Ovary (tissue), 9 donors: Measurements from ENCODE around the gene DDX24. TPM values are rescaled to one million over a fixed set of nuclear protein-coding genes. Genes with fewer than 3 reads are reported as not detected.

ENCODE experiments used
- DNase-seq, 5 donors: peaks; one replicate each; pipeline ENCODE4 v3.0.0-alpha.2; 2019 to 2020
- H3K27ac ChIP-seq, 2 donors: fragments of 200-600 bp; one replicate each; pipeline versions ENCODE4 v1.5.1 to v1.8.0; 2019 to 2022
- H3K27me3 ChIP-seq: fragments of 200-600 bp; one replicate; pipeline ENCODE4 v1.8.0; 2022
- H3K36me3 ChIP-seq: fragments of 200-600 bp; sonication (generic); one replicate; pipeline ENCODE4 v1.5.1; 2019
- H3K4me1 ChIP-seq: one replicate; pipeline ENCODE4 v1.8.1; 2013; ENCODE audit warnings: mild to moderate bottlenecking, moderate library complexity; ENCODE audit not compliant: insufficient read depth
- H3K4me3 ChIP-seq: fragments of 200-600 bp; sonication (generic); one replicate; pipeline ENCODE4 v1.5.1; 2017
- H3K9me3 ChIP-seq, 2 donors: fragments of 200-600 bp in 1 of 2; sonication (generic) in 1 of 2; one replicate each; pipeline versions ENCODE4 v1.5.1 to v1.8.1; 2013 to 2019; ENCODE audit warnings: mild to moderate bottlenecking in 1 of 2, moderate library complexity in 1 of 2
- CTCF ChIP-seq, 3 donors: fragments of 450-650 bp in 2 of 3; fragments of 200-600 bp in 1 of 3; IDR thresholded peaks; one replicate each; pipeline versions ENCODE4 v1.5.1 to v1.8.0; 2016 to 2022; ENCODE audit warnings: antibody characterized with exemption in 3 of 3, mild to moderate bottlenecking in 1 of 3
- EP300 ChIP-seq: sonication (generic); formaldehyde crosslinking; IDR thresholded peaks from one replicate; pipeline ENCODE4 v1.6.1; 2017; ENCODE audit warnings: antibody characterized with exemption
- POLR2A ChIP-seq: fragments of 450-650 bp; IDR thresholded peaks from one replicate; pipeline ENCODE4 v1.6.1; 2017; ENCODE audit warnings: antibody characterized with exemption, mild to moderate bottlenecking, moderate library complexity
- WGBS, 3 donors: extraction: QIAGEN DNeasy Blood & Tissue Kit in 1 of 3; methylation state at CpG; one replicate each; pipeline versions ENCODE4 v1.1.5 to v1.1.7; 2013 to 2017; 5-methylcytosine and 5-hydroxymethylcytosine counted together
- intact Hi-C, 4 donors: fragments of 100-400 bp; cut with DNase I; formaldehyde crosslinking; loops; one replicate each; pipeline versions ENCODE4 v1.11.0 to v1.15.1; 2022 to 2023
- polyA plus RNA-seq, 2 donors: library from polyadenylated mRNA; stranded (reverse); fragments of 200-250 nt in 1 of 2; fragments of 350-450 nt in 1 of 2; fragmentation: Illumina TruSeq in 1 of 2; extraction: RNeasy Lipid Tissue Mini Kit (QIAGEN cat#74804) in 1 of 2; gene quantifications; one replicate each; pipeline ENCODE4 v1.2.3, GENCODE V29; 2013 to 2014
- total RNA-seq, 7 donors: library from RNA; depleted of rRNA in 2 of 7; stranded (reverse); fragments of >200 nt in 2 of 7; fragmentation: NEBNext Ultra II Directional in 3 of 7; extraction: Animal tissue kit (Norgen Biotek cat#: 25700) in 3 of 7; gene quantifications; one replicate each; pipeline versions ENCODE4 v1.1.0 to v1.2.4, GENCODE V29; 2016 to 2023
- donor health status: DM: no; HTN: no; CAD: no; lungs with moderate emphysema.
- donor health status: DM: no; HTN: no; CAD: no.
- donor health status: Bipolar disorder and iron deficiency.
- donor health status: DM: yes; HTN: yes; CAD: no.
- donor health status: DM: no; HTN: no; CAD: no.
- donor health status: DM: yes; HTN: yes; CAD: no.

The DDX24 gene
- total and polyA plus RNA-seq, 9 donors: 98.8 to 521 (median 233) TPM

GRCh38 chr14:94098326-94098992, 17.5 kb upstream of the DDX24 start:
- 64 to 71% (median 67%) methylated on average over 10 of the region's 10 CpGs for WGBS, 3 donors
- no peak overlapping the region for H3K4me3 ChIP-seq

GRCh38 chr14:94097091-94097490, 16.1 kb upstream of the DDX24 start:
- Histone ChIP-seq H3K27me3 (no peaks in the 10 kb centered on the region), H3K27ac (no peak overlapping the region), H3K9me3 (no peaks in the 10 kb centered on the region), H3K4me3 (no peak overlapping the region), H3K36me3 (no peaks in the 10 kb centered on the region), H3K4me1 (no peaks in the 10 kb centered on the region)
- intact Hi-C loops: no loop called here
- TF ChIP-seq POLR2A (no peak), CTCF (IDR thresholded peaks at IDR 0.05) (no peak), EP300 (no peak)
- DNase-seq: no peak
- 93 to 96% (median 93%) methylated on average over 4 of the region's 4 CpGs for WGBS, 3 donors

More at GRCh38 chr14:94098326-94098992, 17.5 kb upstream of the DDX24 start:
- intact Hi-C loops: no loop called here
- no peak overlapping the region for H3K27ac ChIP-seq
- H3K36me3 ChIP-seq: no peaks in the 10 kb centered on the region
- no peaks in the 10 kb centered on the region for H3K27me3 ChIP-seq
- DNase-seq: no peak
- TF ChIP-seq EP300: no peak
- no peak for TF ChIP-seq CTCF (IDR thresholded peaks at IDR 0.05)
- no peak for TF ChIP-seq POLR2A
- H3K9me3 ChIP-seq: no peaks in the 10 kb centered on the region
- H3K4me1 ChIP-seq: no peaks in the 10 kb centered on the region

GRCh38 chr14:94093418-94093817, 12.4 kb upstream of the DDX24 start:
- no peaks in the 10 kb centered on the region for H3K9me3 ChIP-seq
- H3K27ac ChIP-seq: no peak overlapping the region
- no peaks in the 10 kb centered on the region for H3K27me3 ChIP-seq
- H3K4me1 ChIP-seq: no peaks in the 10 kb centered on the region
- WGBS, 3 donors: 92 to 100% (median 92%) methylated on average over 2 of the region's 2 CpGs
- DNase-seq: no peak
- no peaks in the 10 kb centered on the region for H3K36me3 ChIP-seq
- intact Hi-C loops: no loop called here
- H3K4me3 ChIP-seq: no peak overlapping the region
- TF ChIP-seq POLR2A: no peak
- TF ChIP-seq EP300: no peak
- TF ChIP-seq CTCF (IDR thresholded peaks at IDR 0.05): no peak

GRCh38 chr14:94089479-94089878, 8.5 kb upstream of the DDX24 start:
- no peak overlapping the region for H3K4me3 ChIP-seq
- H3K27me3 ChIP-seq: no peaks in the 10 kb centered on the region
- H3K9me3 ChIP-seq: no peaks in the 10 kb centered on the region
- WGBS, 3 donors: 94 to 97% (median 96%) methylated on average over 4 of the region's 4 CpGs
- no peak for TF ChIP-seq POLR2A
- intact Hi-C loops: no loop called here
- no peak overlapping the region for H3K27ac ChIP-seq
- DNase-seq: no peak
- no peaks in the 10 kb centered on the region for H3K36me3 ChIP-seq
- peaks cover 3% of the 10 kb centered on the region for H3K4me1 ChIP-seq

GRCh38 chr14:94088516-94088915, 7.5 kb upstream of the DDX24 start:
- Histone ChIP-seq H3K4me3 (no peak overlapping the region), H3K36me3 (no peaks in the 10 kb centered on the region), H3K27me3 (no peaks in the 10 kb centered on the region), H3K4me1 (peaks cover 3% of the 10 kb centered on the region), H3K9me3 (no peaks in the 10 kb centered on the region), H3K27ac (no peak overlapping the region)
- TF ChIP-seq POLR2A: no peak
- TF ChIP-seq EP300: no peak
- TF ChIP-seq CTCF (IDR thresholded peaks at IDR 0.05): no peak
- no peak for DNase-seq
- 89 to 92% (median 89%) methylated on average over 5 of the region's 5 CpGs for WGBS, 3 donors
- intact Hi-C loops: no loop called here
